Activated T-cell treated with anti-CD3 and anti-CD28 coated beads, Interleukin-2, amount 50 U/mL, for 72 hours (primary cell): ENCODE data around the gene PAGR1. TPM values are rescaled to one million over a fixed set of nuclear protein-coding genes. Genes with fewer than 3 reads are reported as not detected.
"Not testable (repeated sequence)": the region's sequence is repeated elsewhere in the genome, so short reads cannot be mapped to it uniquely, and the experiment has no call there.

Source experiments
- ATAC-seq, 2 donors: fragments of 150-1000 bp; cut with Tn5 transposase; replicated peaks in 1 of 2; 2 replicates each; pipeline ENCODE4 v1.10.0; 2021; ENCODE audit warnings: moderate library complexity in 2 of 2, mild to moderate bottlenecking in 1 of 2
- DNase-seq, 2 donors: peaks; one replicate each; pipeline ENCODE4 v3.0.0; 2021 to 2022; ENCODE audit warnings: mixed read lengths in 1 of 2
- H3K27ac Mint-ChIP-seq: one replicate; pipeline ENCODE4 v1.8.0; 2022; ENCODE audit warnings: mild to moderate bottlenecking, moderate library complexity, mixed read lengths
- H3K27me3 Mint-ChIP-seq: one replicate; pipeline ENCODE4 v1.8.0; 2022; ENCODE audit warnings: low read depth, mixed read lengths
- H3K36me3 Mint-ChIP-seq, 2 donors: one replicate each; pipeline ENCODE4 v1.8.0; 2022; ENCODE audit warnings: mixed read lengths in 2 of 2, mild to moderate bottlenecking in 1 of 2; ENCODE audit not compliant: insufficient read depth in 2 of 2
- H3K4me1 Mint-ChIP-seq: one replicate; pipeline ENCODE4 v1.8.0; 2022; ENCODE audit warnings: low read depth, mixed read lengths
- H3K4me3 Mint-ChIP-seq, 2 donors: one replicate each; pipeline ENCODE4 v1.8.0; 2022; ENCODE audit warnings: mild to moderate bottlenecking in 2 of 2, mixed read lengths in 2 of 2, moderate library complexity in 2 of 2
- H3K9me3 Mint-ChIP-seq, 2 donors: one replicate each; pipeline ENCODE4 v1.8.0; 2022; ENCODE audit warnings: mixed read lengths in 2 of 2
- total RNA-seq, 2 donors: library from RNA; stranded (reverse); gene quantifications; one replicate each; pipeline ENCODE4 v1.2.3, GENCODE V29; 2022

The PAGR1 gene
- total RNA-seq, 2 donors from 2014 or later, result 14.8 to 17.8 TPM

DNA sequence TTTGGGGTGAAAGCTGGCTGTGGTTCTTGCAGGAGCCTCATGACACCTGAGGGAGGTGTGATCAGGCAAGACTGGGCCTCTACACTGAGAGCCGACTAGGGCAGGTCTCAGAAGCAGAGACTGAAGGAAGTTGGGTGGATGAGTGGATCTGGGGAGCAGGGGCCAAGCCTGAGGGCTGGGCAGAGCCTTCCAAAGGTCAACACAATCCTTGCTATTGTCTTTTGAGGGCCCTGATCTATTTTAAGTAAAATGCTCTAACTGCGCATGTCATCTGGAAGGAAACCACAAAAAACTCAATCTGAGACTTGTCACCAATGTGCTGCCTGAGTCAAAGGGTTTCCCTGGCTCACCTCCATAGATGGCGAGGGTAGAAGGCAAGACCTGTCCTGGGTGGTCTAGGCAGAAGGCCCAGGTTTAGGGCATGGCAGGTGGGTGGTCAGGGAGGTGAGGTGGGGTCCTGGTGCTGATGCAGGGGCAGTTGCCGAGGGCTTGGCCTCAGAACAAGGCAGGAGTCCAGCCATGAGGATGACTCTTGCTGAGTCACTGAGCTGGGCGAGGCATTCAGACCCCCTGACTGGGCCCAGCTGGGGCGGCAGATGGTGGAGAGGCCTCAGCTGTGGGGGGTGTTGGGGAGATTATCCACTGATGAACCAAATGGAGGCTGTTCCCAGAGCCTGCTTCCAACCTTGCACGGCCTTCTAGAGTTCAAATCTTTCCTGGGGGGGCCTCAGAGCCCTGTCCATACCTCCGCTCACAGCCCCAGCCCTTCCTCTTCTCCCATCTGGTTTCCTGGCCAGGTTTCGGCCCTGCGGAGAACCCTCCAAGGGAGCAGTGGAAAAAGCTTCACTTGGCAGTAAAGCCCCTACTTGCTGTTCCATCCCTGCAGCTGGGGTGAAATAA is 9.4 kb downstream of the PAGR1 start:
- Mint-ChIP-seq H3K27ac (peak overlapping the region; percentile 94), H3K4me1 (peaks cover 64% of the 10 kb centered on the region), H3K36me3 (peaks cover 5 to 7% of the 10 kb centered on the region in 2 donors), H3K4me3 (peak overlapping the region; percentile 72 to 75), H3K27me3 (no peaks in the 10 kb centered on the region), H3K9me3 (no peaks in the 10 kb centered on the region)
- ATAC-seq (peak; percentile 70 to 73), DNase-seq (peak; percentile 73 to 74)

DNA sequence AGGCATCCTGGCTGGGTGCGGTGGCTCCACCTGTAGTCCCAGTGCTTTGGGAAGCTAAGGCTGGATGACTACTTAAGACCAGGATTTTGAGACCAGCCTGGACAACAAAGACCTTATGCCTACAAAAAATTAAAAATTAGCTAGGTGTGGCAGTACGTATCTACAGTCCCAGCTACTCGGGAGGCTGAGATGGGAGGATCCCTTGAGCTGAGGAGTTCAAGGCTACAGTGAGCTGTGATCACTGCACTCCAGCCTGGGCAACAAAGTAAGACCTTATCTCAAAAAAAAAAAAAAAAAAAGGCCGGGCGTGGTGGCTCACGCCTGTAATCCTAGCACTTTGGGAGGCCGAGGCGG is 10.4 kb downstream of the PAGR1 start:
- H3K4me1 Mint-ChIP-seq, result peaks cover 64% of the 10 kb centered on the region

DNA sequence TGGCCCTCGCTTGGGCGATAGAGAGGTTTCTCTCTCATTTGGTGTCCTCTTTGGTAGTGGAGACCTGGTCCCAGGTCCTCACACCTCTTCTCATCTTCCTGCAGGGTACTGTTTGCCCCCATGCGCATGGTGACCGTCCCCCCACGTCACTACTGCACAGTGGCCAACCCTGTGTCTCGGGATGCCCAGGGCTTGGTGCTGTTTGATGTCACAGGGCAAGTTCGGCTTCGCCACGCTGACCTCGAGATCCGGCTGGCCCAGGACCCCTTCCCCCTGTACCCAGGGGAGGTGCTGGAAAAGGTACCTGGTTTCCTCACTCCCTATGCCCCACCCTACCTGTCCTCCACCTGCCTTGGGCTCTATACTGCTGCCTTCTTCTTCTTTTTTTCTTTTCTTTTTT is 14.8 kb downstream of the PAGR1 start:
- ATAC-seq, result no peak
- Mint-ChIP-seq H3K27ac (no peak overlapping the region), H3K4me1 (peaks cover 34% of the 10 kb centered on the region), H3K36me3 (peaks cover 6 to 9% of the 10 kb centered on the region in 2 donors), H3K4me3 (no peak overlapping the region), H3K9me3 (no peaks in the 10 kb centered on the region), H3K27me3 (no peaks in the 10 kb centered on the region)
- DNase-seq, result no peak

More for the DNA sequence above, 10.4 kb downstream of the PAGR1 start:
- Mint-ChIP-seq H3K36me3 (peaks cover 0 to 3% of the 10 kb centered on the region in 2 donors), H3K4me3 (peak overlapping the region; percentile 72 to 75), H3K27me3 (no peaks in the 10 kb centered on the region), H3K9me3 (no peaks in the 10 kb centered on the region), H3K27ac (no peak overlapping the region)
- ATAC-seq, result no peak
- no peak for DNase-seq

DNA sequence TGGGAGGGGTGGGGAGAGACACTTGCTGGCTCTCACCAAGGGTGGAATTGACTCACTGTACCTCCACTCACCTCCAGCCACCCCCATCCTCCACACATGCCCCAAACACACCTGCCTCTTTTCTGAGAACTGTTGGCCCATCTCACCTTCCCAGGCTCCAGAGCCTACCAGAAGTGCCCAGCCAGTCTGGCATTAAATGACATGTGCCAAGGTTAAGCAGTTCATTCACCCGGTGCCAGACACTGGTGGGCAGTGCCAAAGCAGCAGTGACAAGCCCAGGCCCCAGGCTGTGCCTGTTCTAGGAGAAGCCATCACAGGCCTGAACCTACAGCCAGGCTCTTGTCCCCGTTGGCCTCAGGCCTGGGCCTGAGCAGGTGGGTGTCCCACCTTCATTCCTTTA is 15.5 kb downstream of the PAGR1 start:
- H3K27me3 Mint-ChIP-seq, result no peaks in the 10 kb centered on the region
- peaks cover 27% of the 10 kb centered on the region for H3K4me1 Mint-ChIP-seq
- no peaks in the 10 kb centered on the region for H3K9me3 Mint-ChIP-seq
- H3K4me3 Mint-ChIP-seq, result no peak overlapping the region
- ATAC-seq (no peak), DNase-seq (no peak)
- peaks cover 6 to 12% of the 10 kb centered on the region in 2 donors for H3K36me3 Mint-ChIP-seq
- no peak overlapping the region for H3K27ac Mint-ChIP-seq

DNA sequence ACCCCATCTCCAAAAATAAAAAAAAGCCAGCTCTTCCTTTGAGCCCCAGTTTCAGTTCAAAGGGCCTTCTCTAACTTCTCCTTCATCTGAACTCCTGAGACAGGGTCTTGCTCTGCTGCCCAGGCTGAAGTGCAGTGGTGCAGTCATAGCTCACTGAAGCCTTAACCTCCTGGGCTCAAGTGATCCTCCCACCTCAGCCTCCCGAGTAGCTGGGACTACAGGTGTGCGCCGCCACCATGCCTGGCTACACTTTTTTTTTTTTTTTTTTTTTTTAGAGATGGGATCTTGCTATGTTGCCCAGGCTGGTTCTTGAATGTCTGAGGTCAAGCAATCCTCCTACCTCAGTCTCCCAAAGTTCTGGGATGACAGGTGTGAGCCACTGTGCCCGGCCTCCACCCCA is 17.3 kb downstream of the PAGR1 start:
- not testable (repeated sequence) for H3K27ac Mint-ChIP-seq

DNA sequence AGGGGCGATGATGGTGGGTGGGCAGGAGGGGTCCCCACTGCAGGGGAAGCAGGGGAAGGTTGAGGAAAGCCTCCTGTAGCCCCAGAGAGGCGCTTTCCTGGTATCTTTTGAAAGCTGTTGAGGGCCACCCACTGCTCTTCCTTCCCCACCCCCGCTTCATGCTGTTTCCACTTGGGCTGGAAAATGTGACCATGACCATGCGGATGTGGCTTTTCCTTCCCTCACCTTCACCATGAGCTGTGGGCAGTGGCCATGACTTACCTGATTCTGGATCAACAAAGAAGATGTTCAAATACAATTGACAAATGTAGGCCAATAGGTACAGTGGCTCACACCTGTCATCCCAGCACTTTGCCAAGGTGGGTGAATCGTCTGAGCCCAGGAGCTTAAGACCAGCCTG is 18.1 kb downstream of the PAGR1 start:
- no peaks in the 10 kb centered on the region for H3K27me3 Mint-ChIP-seq
- peaks cover 11% of the 10 kb centered on the region for H3K4me1 Mint-ChIP-seq
- H3K4me3 Mint-ChIP-seq, result no peak overlapping the region
- peaks cover 9 to 17% of the 10 kb centered on the region in 2 donors for H3K36me3 Mint-ChIP-seq
- H3K9me3 Mint-ChIP-seq, result no peaks in the 10 kb centered on the region
- DNase-seq (no peak), ATAC-seq (no peak)
- no peak overlapping the region for H3K27ac Mint-ChIP-seq

More for the DNA sequence above, 17.3 kb downstream of the PAGR1 start:
- not testable (repeated sequence) for H3K4me3 Mint-ChIP-seq, H3K27me3 Mint-ChIP-seq, ATAC-seq, DNase-seq, H3K9me3 Mint-ChIP-seq
- Mint-ChIP-seq H3K36me3 (peaks cover 9 to 17% of the 10 kb centered on the region in 2 donors), H3K4me1 (peaks cover 11% of the 10 kb centered on the region)

DNA sequence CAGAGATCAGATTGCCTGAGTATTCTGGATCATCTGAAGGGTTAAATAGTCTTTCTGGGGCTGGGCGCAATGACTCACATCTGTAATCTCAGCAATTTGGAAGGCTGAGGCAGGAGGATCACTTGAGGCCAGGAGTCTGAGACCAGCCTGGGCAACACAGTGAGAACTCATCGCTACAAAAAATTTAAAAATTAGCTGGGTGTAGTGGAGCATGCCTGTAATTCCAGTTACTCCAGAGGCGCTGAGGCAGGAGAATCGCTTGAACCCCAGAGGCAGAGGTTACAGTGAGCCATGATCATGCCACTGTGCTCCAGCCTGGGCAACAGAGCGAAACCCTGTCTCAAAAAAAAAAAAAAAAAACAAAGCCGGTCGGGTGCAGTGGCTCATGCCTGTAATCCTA is 20.0 kb downstream of the PAGR1 start:
- Mint-ChIP-seq H3K4me3 (no peak overlapping the region), H3K27ac (no peak overlapping the region), H3K9me3 (no peaks in the 10 kb centered on the region), H3K36me3 (peaks cover 9 to 21% of the 10 kb centered on the region in 2 donors), H3K4me1 (peaks cover 11% of the 10 kb centered on the region), H3K27me3 (no peaks in the 10 kb centered on the region)
- DNase-seq (no peak), ATAC-seq (no peak)

DNA sequence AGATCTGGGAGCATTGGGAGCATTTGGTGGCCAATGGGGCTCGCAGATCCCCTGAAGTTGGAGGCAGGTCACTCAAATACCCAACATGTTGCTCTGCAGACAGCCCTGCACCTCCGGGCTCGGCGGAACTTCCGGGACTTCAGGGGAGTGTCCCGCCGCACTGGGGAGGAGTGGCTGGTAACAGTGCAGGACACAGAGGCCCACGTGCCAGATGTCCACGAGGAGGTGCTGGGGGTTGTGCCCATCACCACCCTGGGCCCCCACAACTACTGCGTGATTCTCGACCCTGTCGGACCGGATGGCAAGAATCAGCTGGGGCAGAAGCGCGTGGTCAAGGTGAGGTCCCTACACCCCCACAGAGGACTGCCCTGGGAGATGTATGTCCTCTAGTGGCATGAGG is 20.7 kb downstream of the PAGR1 start:
- Mint-ChIP-seq H3K4me3 (no peak overlapping the region), H3K27ac (no peak overlapping the region), H3K9me3 (no peaks in the 10 kb centered on the region), H3K4me1 (peaks cover 11% of the 10 kb centered on the region), H3K36me3 (peaks cover 12 to 21% of the 10 kb centered on the region in 2 donors), H3K27me3 (no peaks in the 10 kb centered on the region)
- ATAC-seq (no peak), DNase-seq (no peak)

DNA sequence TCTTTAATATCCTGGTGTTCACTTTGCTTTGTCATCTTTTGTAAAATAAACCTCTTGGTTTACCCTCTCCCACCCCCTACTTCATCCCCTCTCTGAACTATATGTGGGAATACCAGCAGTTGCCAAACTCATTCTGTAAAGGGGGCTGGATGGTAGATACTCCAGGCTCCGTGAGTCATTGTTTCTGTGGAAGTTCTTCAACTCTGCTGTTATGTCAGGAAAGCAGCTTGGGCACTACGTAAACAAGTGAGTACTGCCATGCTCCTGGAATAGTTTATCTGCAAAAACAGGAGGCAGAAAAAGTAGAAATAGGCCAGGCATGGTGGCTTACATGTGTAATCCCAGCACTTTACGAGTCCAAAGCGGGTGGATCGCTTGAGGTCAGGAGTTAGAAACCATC is 21.9 kb downstream of the PAGR1 start:
- no peak overlapping the region for H3K27ac Mint-ChIP-seq
- H3K4me3 Mint-ChIP-seq, result no peak overlapping the region

DNA sequence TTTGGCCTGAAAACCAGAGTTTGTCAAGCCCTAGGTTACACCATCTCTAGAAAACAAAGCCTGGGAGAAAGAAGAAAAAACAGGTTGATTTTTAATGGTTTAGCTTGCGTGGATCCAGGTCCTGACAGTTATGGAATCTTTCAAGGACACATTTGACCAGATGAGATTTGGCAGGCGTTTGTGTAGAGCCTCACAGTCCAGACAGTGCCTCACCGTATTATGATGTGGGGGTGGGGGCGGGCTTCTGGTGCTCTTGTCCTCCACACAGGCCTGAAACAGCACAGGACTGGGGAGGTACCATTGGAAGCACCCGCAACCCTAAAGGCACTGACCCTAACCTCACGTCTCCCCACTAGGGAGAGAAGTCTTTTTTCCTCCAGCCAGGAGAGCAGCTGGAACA is 23.9 kb downstream of the PAGR1 start:
- ATAC-seq, result no peak
- peaks cover 8 to 15% of the 10 kb centered on the region in 2 donors for H3K36me3 Mint-ChIP-seq
- no peak overlapping the region for H3K4me3 Mint-ChIP-seq
- no peak overlapping the region for H3K27ac Mint-ChIP-seq
- no peaks in the 10 kb centered on the region for H3K27me3 Mint-ChIP-seq
- no peaks in the 10 kb centered on the region for H3K9me3 Mint-ChIP-seq
- no peak for DNase-seq
- no peaks in the 10 kb centered on the region for H3K4me1 Mint-ChIP-seq

More for the DNA sequence above, 21.9 kb downstream of the PAGR1 start:
- H3K4me1 Mint-ChIP-seq, result peaks cover 11% of the 10 kb centered on the region
- DNase-seq (no peak), ATAC-seq (no peak)
- H3K36me3 Mint-ChIP-seq, result peaks cover 8 to 17% of the 10 kb centered on the region in 2 donors
- no peaks in the 10 kb centered on the region for H3K27me3 Mint-ChIP-seq
- H3K9me3 Mint-ChIP-seq, result no peaks in the 10 kb centered on the region

DNA sequence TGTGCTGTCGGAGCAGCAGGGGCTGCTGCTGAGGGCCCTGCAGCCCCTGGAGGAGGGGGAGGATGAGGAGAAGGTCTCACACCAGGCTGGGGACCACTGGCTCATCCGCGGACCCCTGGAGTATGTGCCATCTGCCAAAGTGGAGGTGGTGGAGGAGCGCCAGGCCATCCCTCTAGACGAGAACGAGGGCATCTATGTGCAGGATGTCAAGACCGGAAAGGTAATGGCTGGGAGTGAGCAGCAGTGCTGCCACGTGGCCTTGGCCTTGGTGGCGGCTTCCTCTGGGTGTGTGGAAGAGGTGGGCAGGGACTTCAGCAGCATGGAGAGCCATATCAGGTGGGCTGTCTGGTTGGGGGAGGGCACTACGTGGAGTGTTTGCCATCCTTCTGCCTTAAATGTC is 24.3 kb downstream of the PAGR1 start:
- H3K4me3 Mint-ChIP-seq, result no peak overlapping the region
- H3K4me1 Mint-ChIP-seq, result no peaks in the 10 kb centered on the region
- H3K9me3 Mint-ChIP-seq, result no peaks in the 10 kb centered on the region
- no peaks in the 10 kb centered on the region for H3K27me3 Mint-ChIP-seq
- no peak for ATAC-seq
- H3K36me3 Mint-ChIP-seq, result peaks cover 8 to 16% of the 10 kb centered on the region in 2 donors
- no peak for DNase-seq
- no peak overlapping the region for H3K27ac Mint-ChIP-seq

DNA sequence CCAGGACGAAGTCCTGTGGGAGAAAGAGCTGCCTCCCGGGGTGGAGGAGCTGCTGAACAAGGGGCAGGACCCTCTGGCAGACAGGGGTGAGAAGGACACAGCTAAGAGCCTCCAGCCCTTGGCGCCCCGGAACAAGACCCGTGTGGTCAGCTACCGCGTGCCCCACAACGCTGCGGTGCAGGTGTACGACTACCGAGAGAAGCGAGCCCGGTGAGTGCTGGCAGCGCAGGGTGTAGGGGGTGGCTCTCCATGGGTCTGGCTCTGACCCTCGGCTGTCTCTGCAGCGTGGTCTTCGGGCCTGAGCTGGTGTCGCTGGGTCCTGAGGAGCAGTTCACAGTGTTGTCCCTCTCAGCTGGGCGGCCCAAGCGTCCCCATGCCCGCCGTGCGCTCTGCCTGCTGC is 25.7 kb downstream of the PAGR1 start:
- Mint-ChIP-seq H3K4me3 (no peak overlapping the region), H3K27ac (no peak overlapping the region), H3K36me3 (peaks cover 8 to 15% of the 10 kb centered on the region in 2 donors), H3K4me1 (no peaks in the 10 kb centered on the region), H3K27me3 (no peaks in the 10 kb centered on the region), H3K9me3 (no peaks in the 10 kb centered on the region)
- DNase-seq, result no peak
- ATAC-seq, result no peak

DNA sequence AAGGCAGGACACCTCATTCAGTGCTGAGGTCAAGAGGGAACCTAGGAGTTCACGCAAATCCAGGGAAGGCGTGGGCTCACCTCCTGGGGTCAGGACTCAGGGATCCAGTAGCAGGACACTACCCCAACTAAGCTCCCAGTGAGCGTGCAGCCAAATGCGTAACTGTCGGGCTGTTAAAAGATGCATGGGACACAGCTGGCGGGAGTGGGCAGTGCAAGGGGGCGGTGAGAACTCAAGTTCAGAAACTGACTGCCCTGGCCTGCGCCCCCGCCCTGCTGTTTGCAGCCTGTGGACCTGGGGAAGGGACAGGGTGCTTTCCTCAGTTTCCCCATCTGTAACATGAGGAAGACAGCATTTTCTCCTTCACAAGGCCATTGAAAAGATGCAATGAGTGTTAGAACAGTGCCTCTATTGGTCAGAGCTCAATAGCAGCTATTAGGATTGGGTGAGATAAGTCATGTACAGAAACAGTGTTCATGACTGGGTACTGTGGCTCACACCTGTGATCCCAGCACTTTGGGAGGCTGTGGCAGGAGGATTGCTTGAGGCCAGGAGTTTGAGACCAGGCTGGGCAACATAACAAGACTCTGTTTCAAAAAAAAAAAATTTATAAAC is 26.9 kb downstream of the PAGR1 start:
- Mint-ChIP-seq H3K27me3 (no peaks in the 10 kb centered on the region), H3K9me3 (no peaks in the 10 kb centered on the region), H3K4me3 (no peak overlapping the region), H3K4me1 (no peaks in the 10 kb centered on the region), H3K36me3 (peaks cover 8 to 19% of the 10 kb centered on the region in 2 donors), H3K27ac (peak overlapping the region; percentile 50)
- no peak for DNase-seq
- no peak for ATAC-seq
